OCI-LY7 (cell line): ENCODE data around the gene CLEC16A.

Source experiments
- CTCF ChIP-seq: fragments of 200-600 bp; sonication (generic); conservative IDR thresholded peaks from 2 replicates; pipeline ENCODE4 v1.5.1; 2014; ENCODE audit warnings: mild to moderate bottlenecking, antibody characterized with exemption, low read length, moderate library complexity, mixed read lengths
- EZH2phosphoT487 ChIP-seq: fragments of 200-600 bp; sonication (generic); IDR thresholded peaks from 2 replicates; pipeline ENCODE4 v1.6.1; 2018; ENCODE audit warnings: low read depth, borderline replicate concordance, mild to moderate bottlenecking, mixed run types, antibody characterized with exemption, low read length, moderate library complexity, mixed read lengths

GRCh38 chr16:11011326-11011725 lies 67.0 kb downstream of the CLEC16A start:
- TF ChIP-seq CTCF (no peak), EZH2phosphoT487 (no peak)
